ENCODE data around the gene GRID2. TPM values are rescaled to one million over a fixed set of nuclear protein-coding genes. Genes with fewer than 3 reads are reported as not detected.

GRID2 gene
- total and polyA plus RNA-seq, 12 donors: 0.55 to 4.0 (median 2.0) TPM

DNA sequence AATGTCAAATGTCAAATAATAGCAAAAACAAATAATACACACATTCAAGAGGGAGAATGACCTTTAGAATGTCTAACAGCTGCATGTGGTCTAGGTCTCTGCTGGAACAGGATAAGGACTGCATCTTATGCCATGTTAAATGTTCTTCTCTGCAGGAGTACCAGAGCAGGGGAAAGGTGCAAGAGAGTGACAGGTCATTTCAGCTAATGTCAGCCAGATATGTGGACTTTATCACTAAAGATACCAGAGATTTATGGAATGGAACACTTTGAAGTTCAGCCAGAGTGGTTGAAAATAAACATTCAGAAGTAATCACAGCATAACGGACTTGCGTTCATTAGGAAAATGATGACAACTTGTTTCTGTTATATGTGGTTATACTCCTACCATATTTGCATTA lies 24.3 kb downstream of the GRID2 start:
- 38 to 59% (median 50%) methylated on average over 2 of the region's 2 CpGs for WGBS, 4 donors
- TF ChIP-seq, protein P1, sequence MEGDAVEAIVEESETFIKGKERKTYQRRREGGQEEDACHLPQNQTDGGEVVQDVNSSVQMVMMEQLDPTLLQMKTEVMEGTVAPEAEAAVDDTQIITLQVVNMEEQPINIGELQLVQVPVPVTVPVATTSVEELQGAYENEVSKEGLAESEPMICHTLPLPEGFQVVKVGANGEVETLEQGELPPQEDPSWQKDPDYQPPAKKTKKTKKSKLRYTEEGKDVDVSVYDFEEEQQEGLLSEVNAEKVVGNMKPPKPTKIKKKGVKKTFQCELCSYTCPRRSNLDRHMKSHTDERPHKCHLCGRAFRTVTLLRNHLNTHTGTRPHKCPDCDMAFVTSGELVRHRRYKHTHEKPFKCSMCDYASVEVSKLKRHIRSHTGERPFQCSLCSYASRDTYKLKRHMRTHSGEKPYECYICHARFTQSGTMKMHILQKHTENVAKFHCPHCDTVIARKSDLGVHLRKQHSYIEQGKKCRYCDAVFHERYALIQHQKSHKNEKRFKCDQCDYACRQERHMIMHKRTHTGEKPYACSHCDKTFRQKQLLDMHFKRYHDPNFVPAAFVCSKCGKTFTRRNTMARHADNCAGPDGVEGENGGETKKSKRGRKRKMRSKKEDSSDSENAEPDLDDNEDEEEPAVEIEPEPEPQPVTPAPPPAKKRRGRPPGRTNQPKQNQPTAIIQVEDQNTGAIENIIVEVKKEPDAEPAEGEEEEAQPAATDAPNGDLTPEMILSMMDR (IDR thresholded peaks at IDR 0.05): no peak
- no peak for TF ChIP-seq POLR2A (IDR thresholded peaks at IDR 0.05)
- no peak for DNase-seq
- intact Hi-C loops (cut with DNase I): no loop called here
- H3K27ac ChIP-seq: no peak overlapping the region
- H3K4me3 ChIP-seq: no peak overlapping the region
- no peaks in the 10 kb centered on the region for H3K9me3 ChIP-seq (replicated peaks in 1 of 3)
- no peaks in the 10 kb centered on the region for H3K36me3 ChIP-seq (replicated peaks in 1 of 2)
- H3K4me1 ChIP-seq (replicated peaks in 1 of 2): no peaks in the 10 kb centered on the region
- H3K27me3 ChIP-seq: no peaks in the 10 kb centered on the region

DNA sequence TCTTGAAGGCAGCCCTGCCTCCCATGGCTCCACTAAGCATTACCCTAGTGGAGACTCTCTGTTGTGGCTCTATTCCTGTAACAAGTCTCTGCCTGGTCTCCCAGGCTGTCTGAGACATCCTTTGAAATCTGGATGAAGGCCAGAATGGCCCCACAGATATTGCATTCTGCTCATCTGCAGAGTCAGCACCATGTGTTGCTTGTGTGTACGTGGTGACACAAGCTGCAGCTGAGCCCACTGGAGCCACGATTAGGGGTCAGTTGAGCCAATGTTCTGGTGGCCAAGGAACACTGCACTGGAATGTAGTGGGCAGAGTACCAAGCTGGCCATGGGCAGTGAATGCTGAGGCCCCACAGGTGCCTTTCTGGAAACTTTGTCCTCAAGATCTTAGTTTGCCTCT lies 29.2 kb downstream of the GRID2 start:
- intact Hi-C loops (cut with DNase I): no loop called here
- H3K27ac ChIP-seq: no peak overlapping the region
- no peaks in the 10 kb centered on the region for H3K4me1 ChIP-seq (replicated peaks in 1 of 2)
- H3K9me3 ChIP-seq (replicated peaks in 1 of 3): no peaks in the 10 kb centered on the region
- no peaks in the 10 kb centered on the region for H3K36me3 ChIP-seq (replicated peaks in 1 of 2)
- H3K27me3 ChIP-seq: no peaks in the 10 kb centered on the region
- no peak overlapping the region for H3K4me3 ChIP-seq
- TF ChIP-seq, protein P1 (IDR thresholded peaks at IDR 0.05): no peak
- TF ChIP-seq POLR2A (IDR thresholded peaks at IDR 0.05): no peak
- no peak for DNase-seq
- WGBS, 4 donors: 62 to 100% (median 73%) methylated on average over 1 to 2 of the region's 2 CpGs

- Histone ChIP-seq H3K9me3 (replicated peaks in 1 of 3) (no peaks in the 10 kb centered on the region), H3K4me1 (replicated peaks in 1 of 2) (no peaks in the 10 kb centered on the region), H3K36me3 (replicated peaks in 1 of 2) (no peaks in the 10 kb centered on the region), H3K27ac (no peak overlapping the region), H3K27me3 (no peaks in the 10 kb centered on the region), H3K4me3 (no peak overlapping the region)
- intact Hi-C loops (cut with DNase I): no loop called here
- 10 to 35% (median 26%) methylated on average over 1 of the region's 1 CpG for WGBS, 4 donors
- no peak for TF ChIP-seq POLR2A (IDR thresholded peaks at IDR 0.05)
- TF ChIP-seq, protein P1 (IDR thresholded peaks at IDR 0.05): no peak
- peak in 1 of 7 donors; percentile 4 for DNase-seq
Measured at GRCh38 chr4:92334716-92335350, 31.1 kb downstream of the GRID2 start.

DNA sequence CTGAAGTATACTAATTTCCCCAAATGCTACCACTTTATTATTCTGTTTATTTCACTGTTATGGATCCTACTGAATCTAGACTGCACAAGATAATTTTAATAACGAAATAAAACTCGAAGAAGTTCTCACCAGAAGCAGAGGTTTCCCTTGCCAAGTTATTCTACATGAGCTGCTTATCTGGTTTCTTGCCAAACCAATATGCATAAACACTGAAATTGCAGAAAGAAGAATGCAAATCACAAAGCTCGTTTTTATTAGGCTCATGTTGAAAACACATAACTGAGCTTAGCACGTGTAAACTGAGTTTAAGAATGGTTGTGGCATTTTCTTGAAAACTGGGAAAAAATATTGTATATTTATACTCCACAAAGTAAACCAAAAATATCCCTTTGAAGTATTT lies 35.9 kb downstream of the GRID2 start:
- DNase-seq: no peak
- Histone ChIP-seq H3K36me3 (replicated peaks in 1 of 2) (no peaks in the 10 kb centered on the region), H3K4me1 (replicated peaks in 1 of 2) (no peaks in the 10 kb centered on the region), H3K27ac (no peak overlapping the region), H3K4me3 (no peak overlapping the region), H3K9me3 (replicated peaks in 1 of 3) (no peaks in the 10 kb centered on the region), H3K27me3 (no peaks in the 10 kb centered on the region)
- intact Hi-C loops (cut with DNase I): no loop called here
- TF ChIP-seq, protein P1 (IDR thresholded peaks at IDR 0.05): no peak
- TF ChIP-seq POLR2A (IDR thresholded peaks at IDR 0.05): no peak
- 61 to 75% (median 65%) methylated on average over 4 of the region's 4 CpGs for WGBS, 4 donors
